A549 (cell line): Measurements from ENCODE around the gene MGP.

Experiments used
- CTCF ChIP-seq: fragments of >200 bp; sonication (Bioruptor Twin); formaldehyde crosslinking; IDR thresholded peaks from 3 replicates; pipeline ENCODE4 v1.5.1; 2016
- EP300 ChIP-seq, 2 experiments: fragments of >200 bp; sonication (Bioruptor Twin); formaldehyde crosslinking; IDR thresholded peaks; 2 replicates in 1 of 2; 3 replicates in 1 of 2; pipeline ENCODE4 v1.6.1; 2016 to 2017
- ESRRA ChIP-seq: fragments of 150-350 bp; IDR thresholded peaks from 2 replicates; pipeline ENCODE4 v1.6.1; 2014; ENCODE audit warnings: mild to moderate bottlenecking, low read length, borderline replicate concordance
- FOSB ChIP-seq: fragments of 250-450 bp; sonication (Bioruptor Pico); IDR thresholded peaks from 2 replicates; pipeline ENCODE4 v1.5.0; 2020; ENCODE audit warnings: mild to moderate bottlenecking, moderate library complexity
- JUN ChIP-seq, 2 experiments: fragments of >200 bp; sonication (Bioruptor Twin); formaldehyde crosslinking; IDR thresholded peaks; 2 replicates in 1 of 2; 3 replicates in 1 of 2; pipeline ENCODE4 v1.6.1; 2016 to 2017
- MAX ChIP-seq: IDR thresholded peaks from 2 replicates; pipeline ENCODE4 v1.6.1; 2012
- NR3C1 ChIP-seq: fragments of >200 bp; sonication (Bioruptor Twin); formaldehyde crosslinking; IDR thresholded peaks from 3 replicates; pipeline ENCODE4 v1.6.1; 2017
- POLR2A ChIP-seq: IDR thresholded peaks from 2 replicates; pipeline ENCODE4 v1.6.1; 2012; ENCODE audit warnings: mild to moderate bottlenecking, low read length
- POLR2AphosphoS2 ChIP-seq: conservative IDR thresholded peaks from 2 replicates; pipeline ENCODE4 v1.6.1; 2012; ENCODE audit warnings: low read length, improper control_type of control experiment, inconsistent platforms
- REST ChIP-seq: fragments of 200-600 bp; sonication (generic); IDR thresholded peaks from 2 replicates; pipeline ENCODE4 v1.6.1; 2016; ENCODE audit warnings: antibody characterized with exemption, mild to moderate bottlenecking, moderate library complexity
- ZNF302 ChIP-seq: fragments of 250-450 bp; sonication (Bioruptor Pico); IDR thresholded peaks from 2 replicates; pipeline ENCODE4 v1.9.0; 2021; ENCODE audit warnings: inconsistent platforms, mild to moderate bottlenecking, moderate library complexity

- TF ChIP-seq NR3C1: no peak
- TF ChIP-seq CTCF: no peak
- no peak for TF ChIP-seq POLR2A
- no peak for TF ChIP-seq MAX
- TF ChIP-seq FOSB: no peak
- no peak for TF ChIP-seq REST
- no peak for TF ChIP-seq JUN (IDR thresholded peaks at IDR 0.05)
- no peak for TF ChIP-seq ZNF302 (CRISPR knock-in tag)
- no peak for TF ChIP-seq POLR2AphosphoS2
- no peak for TF ChIP-seq ESRRA
- no peak for TF ChIP-seq EP300 (IDR thresholded peaks at IDR 0.05)
Observed at GRCh38 chr12:14850929-14851663, 34.6 kb downstream of the MGP start.
